HG02938 (cell line): Measurements from ENCODE around the gene SURF6.
"Not testable (repeated sequence)": the region's sequence is repeated elsewhere in the genome, so short reads cannot be mapped to it uniquely, and the experiment has no call there.

Experiments
- ATAC-seq: cut with Tn5 transposase; IDR thresholded peaks from one replicate; pipeline ENCODE4 v1.9.1; 2021; ENCODE audit warnings: mild to moderate bottlenecking, moderate library complexity; ENCODE audit not compliant: unreplicated experiment

Gene SURF6

GRCh38 chr9:133335924-133336811 is at the start of gene SURF6:
TSS of gene SURF6 (minus strand) at chr9:133336188. CDS start at chr9:133336132, 56 bp downstream.
- peak; percentile 76 for ATAC-seq

- no peak for ATAC-seq
These were observed 49.5 kb upstream of the SURF6 start for GRCh38 chr9:133385452-133385851.

GRCh38 chr9:133384736-133385321 is 48.8 kb upstream of the SURF6 start:
- no peak for ATAC-seq

GRCh38 chr9:133383438-133383837 is 47.5 kb upstream of the SURF6 start:
- no peak for ATAC-seq

GRCh38 chr9:133382507-133383141 is 46.6 kb upstream of the SURF6 start:
- no peak for ATAC-seq

- no peak for ATAC-seq
These were observed 44.7 kb upstream of the SURF6 start for GRCh38 chr9:133380734-133381133.

- no peak for ATAC-seq
These were observed 43.4 kb upstream of the SURF6 start for GRCh38 chr9:133379153-133380086.

GRCh38 chr9:133378408-133378962 is 42.5 kb upstream of the SURF6 start:
- no peak for ATAC-seq

GRCh38 chr9:133377721-133378216 is 41.8 kb upstream of the SURF6 start:
- no peak for ATAC-seq

GRCh38 chr9:133377280-133377679 is 41.3 kb upstream of the SURF6 start:
- ATAC-seq = not testable (repeated sequence)

GRCh38 chr9:133375724-133376654 is 40.0 kb upstream of the SURF6 start, which contains the start of the genes STKLD1 and SURF4:
TSS of gene STKLD1 (plus strand) at chr9:133376366. CDS start at chr9:133376474, 108 bp downstream.
TSS of gene SURF4 (minus strand) at chr9:133376060. CDS start at chr9:133375969, 91 bp downstream.
- peak; percentile 78 for ATAC-seq

GRCh38 chr9:133375116-133375723 is 39.2 kb upstream of the SURF6 start:
- peak; percentile 9 for ATAC-seq

GRCh38 chr9:133374612-133375115 is 38.7 kb upstream of the SURF6 start:
- ATAC-seq = no peak

GRCh38 chr9:133372144-133372543 is 36.2 kb upstream of the SURF6 start:
- no peak for ATAC-seq

- ATAC-seq = no peak
These were observed 35.3 kb upstream of the SURF6 start for GRCh38 chr9:133371261-133371711.

GRCh38 chr9:133370685-133371084 is 34.7 kb upstream of the SURF6 start:
- ATAC-seq = no peak

- no peak for ATAC-seq
These were observed 33.9 kb upstream of the SURF6 start for GRCh38 chr9:133369933-133370332.

- no peak for ATAC-seq
These were observed 33.4 kb upstream of the SURF6 start for GRCh38 chr9:133369422-133369821.
